K562 (cell line): ENCODE results near the gene CCDC88C. TPM values are rescaled to one million over a fixed set of nuclear protein-coding genes. Genes with fewer than 3 reads are reported as not detected.

Experiments
- ASH1L ChIP-seq: fragments of 450-650 bp; IDR thresholded peaks from 2 replicates; pipeline ENCODE4 v1.6.1; 2018; ENCODE audit warnings: borderline replicate concordance, mild to moderate bottlenecking, low read depth; ENCODE audit not compliant: partially characterized antibody
- CBX3 ChIP-seq, 2 experiments: IDR thresholded peaks; 1 replicate in 1 of 2; 2 replicates in 1 of 2; pipeline ENCODE4 v1.6.1; 2012; ENCODE audit warnings: inconsistent platforms in 2 of 2, low read length in 2 of 2, borderline replicate concordance in 1 of 2, control low read depth in 1 of 2
- HDAC8 ChIP-seq: fragments of 450-650 bp; IDR thresholded peaks from 2 replicates; pipeline ENCODE4 v1.6.1; 2016; ENCODE audit warnings: mild to moderate bottlenecking, missing genetic modification characterization, moderate library complexity, missing compliant biosample characterization
- NCOA2 ChIP-seq, 2 experiments: fragments of 450-650 bp; IDR thresholded peaks; 2 replicates each; pipeline ENCODE4 v1.6.1; 2018; ENCODE audit warnings: mild to moderate bottlenecking in 2 of 2, moderate library complexity in 1 of 2; ENCODE audit not compliant: partially characterized antibody in 2 of 2
- PHF20 ChIP-seq: fragments of 450-650 bp; IDR thresholded peaks from 2 replicates; pipeline ENCODE4 v1.6.1; 2018; ENCODE audit not compliant: partially characterized antibody
- PHF21A ChIP-seq: fragments of 450-650 bp; IDR thresholded peaks from 2 replicates; pipeline ENCODE4 v1.6.1; 2017; ENCODE audit warnings: low read depth, borderline replicate concordance
- POLR2AphosphoS2 ChIP-seq: IDR thresholded peaks from 2 replicates; pipeline ENCODE4 v1.6.1; 2012; ENCODE audit warnings: low read length, improper control_type of control experiment
- POU5F1 ChIP-seq: fragments of 150-350 bp; IDR thresholded peaks from 2 replicates; pipeline ENCODE4 v1.6.1; 2014; ENCODE audit warnings: borderline replicate concordance, low read length, low read depth, mild to moderate bottlenecking; ENCODE audit not compliant: partially characterized antibody
- PTBP1 ChIP-seq: fragments of 200-400 bp; formaldehyde crosslinking; IDR thresholded peaks from 2 replicates; pipeline ENCODE4 v1.6.1; 2017; ENCODE audit warnings: low read depth, low read length
- RFX7 ChIP-seq: fragments of 250-450 bp; sonication (Bioruptor Pico); IDR thresholded peaks from 2 replicates; pipeline ENCODE4 v1.5.1; 2021; ENCODE audit warnings: mild to moderate bottlenecking
- SPI1 ChIP-seq: IDR thresholded peaks from 2 replicates; pipeline ENCODE4 v1.6.1; 2011; ENCODE audit warnings: low read depth, low read length, control low read depth, borderline replicate concordance
- SRSF7 ChIP-seq: fragments of 200-400 bp; formaldehyde crosslinking; optimal IDR thresholded peaks from 2 replicates; pipeline ENCODE3; 2017; ENCODE audit warnings: mild to moderate bottlenecking, low read depth, low read length
- STAG1 ChIP-seq: sonication (generic); formaldehyde crosslinking; IDR thresholded peaks from 2 replicates; pipeline ENCODE4 v1.5.0; 2020; ENCODE audit warnings: missing genetic modification reagents, borderline replicate concordance
- THAP12 ChIP-seq: fragments of 250-450 bp; sonication (Bioruptor Pico); IDR thresholded peaks from 2 replicates; pipeline ENCODE4 v1.9.0; 2021; ENCODE audit warnings: mild to moderate bottlenecking, inconsistent platforms
- THRB ChIP-seq: fragments of 450-650 bp; formaldehyde crosslinking; conservative IDR thresholded peaks from 2 replicates; pipeline ENCODE4 v1.4.0; 2022; ENCODE audit warnings: mild to moderate bottlenecking, missing genetic modification characterization
- TRIM28 ChIP-seq: fragments of 450-650 bp; IDR thresholded peaks from 2 replicates; pipeline ENCODE4 v1.6.1; 2017
- ZBTB2 ChIP-seq: fragments of 450-650 bp; IDR thresholded peaks from 2 replicates; pipeline ENCODE4 v1.6.1; 2016; ENCODE audit warnings: antibody characterized with exemption
- ZNF165 ChIP-seq: fragments of 250-450 bp; sonication (Bioruptor Pico); IDR thresholded peaks from 2 replicates; pipeline ENCODE4 v1.4.0; 2020; ENCODE audit warnings: borderline replicate concordance
- ZNF232 ChIP-seq: sonication (generic); formaldehyde crosslinking; IDR thresholded peaks from 2 replicates; pipeline ENCODE4 v1.8.0; 2022; ENCODE audit warnings: mild to moderate bottlenecking, missing genetic modification reagents
- ZNF274 ChIP-seq: IDR thresholded peaks from 2 replicates; pipeline ENCODE4 v1.6.1; 2011; ENCODE audit warnings: low read depth, mild to moderate bottlenecking, low read length, moderate library complexity, borderline replicate concordance
- ZNF3 ChIP-seq: fragments of 250-450 bp; sonication (Bioruptor Pico); IDR thresholded peaks from 2 replicates; pipeline ENCODE4 v1.5.0; 2021; ENCODE audit warnings: mild to moderate bottlenecking, moderate library complexity
- ZNF41 ChIP-seq: fragments of 250-450 bp; sonication (Bioruptor Pico); conservative IDR thresholded peaks from 2 replicates; pipeline ENCODE4 v1.4.0; 2020; ENCODE audit warnings: mild to moderate bottlenecking
- ZNF57 ChIP-seq: fragments of 450-650 bp; formaldehyde crosslinking; IDR thresholded peaks from 2 replicates; pipeline ENCODE4 v1.4.0; 2020; ENCODE audit warnings: mild to moderate bottlenecking, moderate library complexity
- ZNF75A ChIP-seq: fragments of 450-650 bp; formaldehyde crosslinking; IDR thresholded peaks from 2 replicates; pipeline ENCODE4 v1.4.0; 2020; ENCODE audit warnings: mild to moderate bottlenecking
- polyA plus RNA-seq, 8 experiments: library from polyadenylated mRNA; depleted of rRNA in 4 of 8; stranded (reverse) in 5 of 8; unstranded in 3 of 8; fragments of >200 nt; fragmentation: Nextera tagmentation in 2 of 8; fragmentation: Illumina TruSeq in 1 of 8; extraction: Ambion mirVana in 2 of 8; extraction: Trizol in 1 of 8; gene quantifications; 2 replicates each; pipeline versions ENCODE4 v1.2.1 to v1.2.3, GENCODE V29; 2011 to 2014; ENCODE audit warnings: inconsistent platforms in 1 of 8, missing spikeins in 1 of 8
- total RNA-seq, 7 experiments: library from RNA; depleted of rRNA in 6 of 7; stranded (reverse); fragments of >200 nt in 6 of 7; fragmentation: Illumina TruSeq in 2 of 7; extraction: Trizol in 2 of 7; gene quantifications; 2 replicates each; pipeline versions ENCODE4 v1.2.1 to v1.2.3, GENCODE V29; 2011 to 2021; ENCODE audit warnings: low replicate concordance in 1 of 7
- TF ChIP-seq, protein P1 (sequence below): fragments of 450-650 bp; IDR thresholded peaks from 2 replicates; pipeline ENCODE4 v1.6.1; 2018; ENCODE audit warnings: mild to moderate bottlenecking, low read depth; ENCODE audit not compliant: partially characterized antibody

The CCDC88C gene
- total and polyA plus RNA-seq, 9 of the 15 experiments (the other 6 are each of a cell fraction or from before 2014, with no cell fraction given) = 0.62 to 22.5 (median 10.7) TPM

- 0 out of 2 replicates have a peak, but pooled peaks have one; percentile 10 for TF ChIP-seq THAP12 (CRISPR knock-in tag)
- TF ChIP-seq HDAC8 (tag) = no peak
- no peak for TF ChIP-seq NCOA2 (IDR thresholded peaks at IDR 0.05; ENCODE audit: partially characterized antibody in 2 of 2)
- TF ChIP-seq STAG1 = peak; percentile 78
- no peak for TF ChIP-seq SRSF7
- no peak for TF ChIP-seq SPI1
- no peak for TF ChIP-seq ZNF41 (CRISPR knock-in tag)
- no peak for TF ChIP-seq ZNF3 (CRISPR knock-in tag)
- TF ChIP-seq ZNF57 (CRISPR knock-in tag) = no peak
- TF ChIP-seq THRB (CRISPR knock-in tag) = no peak
- TF ChIP-seq, protein P1, sequence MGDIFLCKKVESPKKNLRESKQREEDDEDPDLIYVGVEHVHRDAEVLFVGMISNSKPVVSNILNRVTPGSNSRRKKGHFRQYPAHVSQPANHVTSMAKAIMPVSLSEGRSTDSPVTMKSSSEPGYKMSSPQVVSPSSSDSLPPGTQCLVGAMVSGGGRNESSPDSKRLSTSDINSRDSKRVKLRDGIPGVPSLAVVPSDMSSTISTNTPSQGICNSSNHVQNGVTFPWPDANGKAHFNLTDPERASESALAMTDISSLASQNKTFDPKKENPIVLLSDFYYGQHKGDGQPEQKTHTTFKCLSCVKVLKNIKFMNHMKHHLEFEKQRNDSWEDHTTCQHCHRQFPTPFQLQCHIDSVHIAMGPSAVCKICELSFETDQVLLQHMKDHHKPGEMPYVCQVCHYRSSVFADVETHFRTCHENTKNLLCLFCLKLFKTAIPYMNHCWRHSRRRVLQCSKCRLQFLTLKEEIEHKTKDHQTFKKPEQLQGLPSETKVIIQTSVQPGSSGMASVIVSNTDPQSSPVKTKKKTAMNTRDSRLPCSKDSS = no peak
- no peak for TF ChIP-seq ZNF274
- TF ChIP-seq ZNF75A (CRISPR knock-in tag) = no peak
- TF ChIP-seq POU5F1 = no peak
- no peak for TF ChIP-seq ZBTB2
- no peak for TF ChIP-seq PHF21A
- peak; percentile 97 for TF ChIP-seq ZNF232 (CRISPR knock-in tag)
- no peak for TF ChIP-seq PTBP1
- no peak for TF ChIP-seq ZNF165 (CRISPR knock-in tag)
- TF ChIP-seq CBX3 (IDR thresholded peaks at IDR 0.05; ENCODE audit: borderline replicate concordance in 1 of 2, low read length in 2 of 2) = no peak
- no peak for TF ChIP-seq PHF20
- no peak for TF ChIP-seq RFX7
- TF ChIP-seq ASH1L = no peak
- TF ChIP-seq POLR2AphosphoS2 = no peak
- no peak for TF ChIP-seq TRIM28
Observed at GRCh38 chr14:91417983-91418386, 365 bp upstream of the CCDC88C start (continued).
